ENCODE measurements around the gene TM2D3. TPM values are rescaled to one million over a fixed set of nuclear protein-coding genes. Genes with fewer than 3 reads are reported as not detected.

The TM2D3 gene
- total RNA-seq, 1 donor from 2014 or later: 55.3 TPM

DNA sequence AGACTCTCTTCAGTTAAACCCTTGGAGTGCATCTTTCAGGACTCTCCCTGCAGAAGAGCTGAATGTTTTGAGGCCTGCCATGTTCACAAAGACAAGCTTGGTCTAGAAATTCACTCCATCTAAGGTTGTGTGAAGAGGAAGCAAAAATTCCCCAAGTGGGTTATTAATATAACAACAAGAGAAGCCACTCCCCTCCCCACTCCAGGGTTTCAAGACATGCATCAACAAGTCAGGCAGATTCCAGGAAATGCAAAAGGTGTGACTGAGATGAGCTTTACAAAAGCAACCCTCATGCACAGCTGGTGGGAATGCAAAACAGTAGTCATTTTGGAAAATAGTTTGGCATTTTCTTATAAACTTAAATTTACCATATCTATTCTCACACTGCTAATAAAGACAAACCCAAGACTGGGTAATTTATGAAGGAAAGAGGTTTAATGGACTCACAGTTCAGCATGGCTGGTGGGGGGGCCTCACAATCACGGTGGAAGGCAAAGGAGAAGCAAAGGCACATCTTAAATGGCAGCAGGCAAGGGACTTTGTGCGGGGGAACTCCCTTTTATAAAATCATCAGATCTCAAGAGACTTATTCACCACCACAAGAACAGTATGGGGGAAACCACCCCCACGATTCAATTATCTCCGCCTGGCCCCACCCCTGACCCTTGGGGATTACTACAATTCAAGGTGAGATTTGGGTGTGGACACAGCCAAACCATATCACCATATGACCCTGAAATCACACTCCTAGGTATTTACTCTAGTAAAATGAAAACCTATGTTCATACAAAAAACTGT, 40.8 kb upstream of the TM2D3 start:
- H3K9me3 Mint-ChIP-seq (ENCODE audit: unreplicated experiment): no peaks in the 10 kb centered on the region
- no peaks in the 10 kb centered on the region for H3K4me1 Mint-ChIP-seq (ENCODE audit: unreplicated experiment)
- TF ChIP-seq, protein P1, sequence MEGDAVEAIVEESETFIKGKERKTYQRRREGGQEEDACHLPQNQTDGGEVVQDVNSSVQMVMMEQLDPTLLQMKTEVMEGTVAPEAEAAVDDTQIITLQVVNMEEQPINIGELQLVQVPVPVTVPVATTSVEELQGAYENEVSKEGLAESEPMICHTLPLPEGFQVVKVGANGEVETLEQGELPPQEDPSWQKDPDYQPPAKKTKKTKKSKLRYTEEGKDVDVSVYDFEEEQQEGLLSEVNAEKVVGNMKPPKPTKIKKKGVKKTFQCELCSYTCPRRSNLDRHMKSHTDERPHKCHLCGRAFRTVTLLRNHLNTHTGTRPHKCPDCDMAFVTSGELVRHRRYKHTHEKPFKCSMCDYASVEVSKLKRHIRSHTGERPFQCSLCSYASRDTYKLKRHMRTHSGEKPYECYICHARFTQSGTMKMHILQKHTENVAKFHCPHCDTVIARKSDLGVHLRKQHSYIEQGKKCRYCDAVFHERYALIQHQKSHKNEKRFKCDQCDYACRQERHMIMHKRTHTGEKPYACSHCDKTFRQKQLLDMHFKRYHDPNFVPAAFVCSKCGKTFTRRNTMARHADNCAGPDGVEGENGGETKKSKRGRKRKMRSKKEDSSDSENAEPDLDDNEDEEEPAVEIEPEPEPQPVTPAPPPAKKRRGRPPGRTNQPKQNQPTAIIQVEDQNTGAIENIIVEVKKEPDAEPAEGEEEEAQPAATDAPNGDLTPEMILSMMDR (IDR thresholded peaks at IDR 0.05): no peak
- H3K27ac Mint-ChIP-seq (ENCODE audit: unreplicated experiment): no peak overlapping the region
- H3K27me3 Mint-ChIP-seq (ENCODE audit: unreplicated experiment): no peaks in the 10 kb centered on the region
- H3K36me3 Mint-ChIP-seq (ENCODE audit: unreplicated experiment): peaks cover 38% of the 10 kb centered on the region
- DNase-seq (ENCODE audit: extremely low spot score, unreplicated experiment): no peak
- no peak overlapping the region for H3K4me3 Mint-ChIP-seq (ENCODE audit: unreplicated experiment)

DNA sequence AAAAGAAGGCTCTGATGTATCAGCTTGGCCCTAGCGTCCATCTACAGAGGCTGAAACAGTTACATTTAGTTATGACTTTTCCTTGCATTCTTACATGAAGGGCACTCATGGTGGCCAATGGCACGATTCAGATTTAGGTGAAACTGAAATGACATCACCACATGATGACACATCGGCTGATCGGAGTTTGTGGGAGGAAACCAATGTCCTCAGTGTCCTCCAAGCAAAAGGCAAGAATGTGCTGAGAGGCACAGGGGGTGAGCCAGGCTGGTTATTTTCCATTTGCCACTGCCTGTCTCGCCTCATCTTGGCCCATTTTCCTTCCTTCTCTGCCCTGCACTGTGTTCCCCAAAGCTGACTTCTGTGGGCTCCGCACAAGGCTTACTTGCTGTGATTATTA, 37.7 kb upstream of the TM2D3 start:
- Mint-ChIP-seq H3K9me3 (ENCODE audit: unreplicated experiment) (no peaks in the 10 kb centered on the region), H3K36me3 (ENCODE audit: unreplicated experiment) (peaks cover 24% of the 10 kb centered on the region), H3K27me3 (ENCODE audit: unreplicated experiment) (no peaks in the 10 kb centered on the region), H3K4me1 (ENCODE audit: unreplicated experiment) (peaks cover 24% of the 10 kb centered on the region), H3K4me3 (ENCODE audit: unreplicated experiment) (no peak overlapping the region), H3K27ac (ENCODE audit: unreplicated experiment) (no peak overlapping the region)
- no peak for DNase-seq (ENCODE audit: extremely low spot score, unreplicated experiment)
- TF ChIP-seq, protein P1 (IDR thresholded peaks at IDR 0.05): no peak

DNA sequence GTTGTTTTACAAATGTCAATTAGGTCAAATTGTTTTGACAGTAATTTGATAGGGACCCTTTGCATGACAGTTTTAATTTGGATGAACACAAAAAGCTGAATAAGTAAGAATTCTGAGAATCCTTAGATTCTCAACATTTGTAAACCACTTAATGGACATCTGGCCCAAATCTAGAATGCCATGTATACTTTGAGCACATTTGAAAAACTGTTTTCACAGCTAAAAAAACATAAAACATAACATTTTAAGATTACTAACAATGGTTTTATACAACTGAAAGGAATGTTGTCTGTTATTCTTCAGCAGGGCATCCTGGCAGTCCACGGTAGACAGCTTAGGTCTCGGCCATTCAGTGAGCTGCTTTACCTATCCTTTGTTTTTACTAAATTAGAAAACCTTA, 34.5 kb upstream of the TM2D3 start:
- Mint-ChIP-seq H3K4me3 (ENCODE audit: unreplicated experiment) (no peak overlapping the region), H3K27ac (ENCODE audit: unreplicated experiment) (peak overlapping the region; percentile 56), H3K4me1 (ENCODE audit: unreplicated experiment) (peaks cover 32% of the 10 kb centered on the region), H3K9me3 (ENCODE audit: unreplicated experiment) (no peaks in the 10 kb centered on the region), H3K27me3 (ENCODE audit: unreplicated experiment) (no peaks in the 10 kb centered on the region), H3K36me3 (ENCODE audit: unreplicated experiment) (peaks cover 33% of the 10 kb centered on the region)
- TF ChIP-seq, protein P1 (IDR thresholded peaks at IDR 0.05): no peak
- no peak for DNase-seq (ENCODE audit: extremely low spot score, unreplicated experiment)

DNA sequence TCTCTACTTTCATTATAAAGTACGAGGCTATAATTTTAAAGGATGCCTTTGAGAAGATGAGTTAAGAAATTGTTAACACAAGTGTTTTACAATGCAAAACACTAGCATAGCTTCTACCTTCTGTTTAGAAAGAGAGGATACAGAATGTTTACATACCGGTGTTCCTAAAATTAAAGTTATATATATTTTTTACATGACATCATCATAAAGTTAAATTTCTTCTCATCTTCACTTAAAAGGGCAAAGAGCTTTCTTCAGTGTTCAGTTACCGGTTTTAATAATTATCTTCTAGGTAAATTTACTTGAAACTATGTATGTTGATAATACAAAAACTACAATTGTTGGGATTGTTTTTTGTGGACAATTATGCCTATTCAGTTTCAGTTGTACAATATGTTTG, 32.7 kb upstream of the TM2D3 start:
- no peak overlapping the region for H3K27ac Mint-ChIP-seq (ENCODE audit: unreplicated experiment)

DNA sequence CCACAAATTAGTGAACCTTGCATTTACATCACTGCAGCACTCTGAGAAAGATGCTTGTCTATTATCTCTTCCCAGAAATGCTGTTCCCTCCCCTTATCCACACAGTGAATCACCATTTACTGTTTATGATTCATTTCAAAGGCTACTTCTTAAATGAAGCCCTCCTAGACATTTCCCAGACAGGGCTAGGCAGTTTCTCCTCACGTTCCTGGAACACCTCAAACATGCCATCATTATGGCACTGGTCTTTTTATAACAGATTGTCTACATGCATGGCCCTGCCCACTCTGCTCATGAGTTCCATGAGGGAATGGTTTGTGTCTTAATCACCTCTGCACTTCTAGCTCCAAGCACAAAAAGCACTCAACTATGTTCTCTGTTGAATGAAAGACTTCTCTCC, 32.2 kb upstream of the TM2D3 start:
- TF ChIP-seq, protein P1 (IDR thresholded peaks at IDR 0.05): no peak
- Mint-ChIP-seq H3K27ac (ENCODE audit: unreplicated experiment) (no peak overlapping the region), H3K4me3 (ENCODE audit: unreplicated experiment) (no peak overlapping the region)

More for the DNA sequence above, 32.7 kb upstream of the TM2D3 start:
- peaks cover 32% of the 10 kb centered on the region for H3K4me1 Mint-ChIP-seq (ENCODE audit: unreplicated experiment)
- peaks cover 39% of the 10 kb centered on the region for H3K36me3 Mint-ChIP-seq (ENCODE audit: unreplicated experiment)
- TF ChIP-seq, protein P1 (IDR thresholded peaks at IDR 0.05): no peak
- H3K27me3 Mint-ChIP-seq (ENCODE audit: unreplicated experiment): no peaks in the 10 kb centered on the region
- no peaks in the 10 kb centered on the region for H3K9me3 Mint-ChIP-seq (ENCODE audit: unreplicated experiment)
- H3K4me3 Mint-ChIP-seq (ENCODE audit: unreplicated experiment): no peak overlapping the region
- no peak for DNase-seq (ENCODE audit: extremely low spot score, unreplicated experiment)

More for the DNA sequence above, 32.2 kb upstream of the TM2D3 start:
- H3K36me3 Mint-ChIP-seq (ENCODE audit: unreplicated experiment): peaks cover 42% of the 10 kb centered on the region
- H3K27me3 Mint-ChIP-seq (ENCODE audit: unreplicated experiment): no peaks in the 10 kb centered on the region
- no peak for DNase-seq (ENCODE audit: extremely low spot score, unreplicated experiment)
- H3K9me3 Mint-ChIP-seq (ENCODE audit: unreplicated experiment): no peaks in the 10 kb centered on the region
- peaks cover 32% of the 10 kb centered on the region for H3K4me1 Mint-ChIP-seq (ENCODE audit: unreplicated experiment)
